Pancreas (tissue), 10 donors: ENCODE measurements around the gene SLC35A2. TPM values are rescaled to one million over a fixed set of nuclear protein-coding genes. Genes with fewer than 3 reads are reported as not detected.

ENCODE experiments used
- ATAC-seq, 4 donors: fragments of 200-7000 bp; cut with Tn5 transposase; one replicate each; pipeline versions ENCODE4 v1.8.0 to v1.9.1; 2020; ENCODE audit warnings: mild to moderate bottlenecking in 4 of 4, moderate library complexity in 4 of 4
- DNase-seq, 6 donors: peaks; one replicate each; pipeline ENCODE4 v3.0.0-alpha.2; 2020
- FAIRE-seq: peaks from 2 replicates; lab custom pipeline; 2012; peaks lifted over from hg19 to GRCh38; lab: Jason Lieb, UNC
- H3K27ac ChIP-seq, 4 donors: fragments of 200-600 bp; sonication (generic); 1 replicate in 3 of 4; 2 replicates in 1 of 4; pipeline versions ENCODE4 v1.5.0 to v1.8.0; 2020
- H3K27me3 ChIP-seq, 4 donors: fragments of 200-600 bp; one replicate each; pipeline ENCODE4 v1.8.0; 2021
- H3K36me3 ChIP-seq, 3 donors: fragments of 200-600 bp; sonication (generic) in 1 of 3; one replicate each; pipeline versions ENCODE4 v1.5.0 to v1.8.0; 2020 to 2021
- H3K4me1 ChIP-seq, 3 donors: fragments of 200-600 bp; one replicate each; pipeline ENCODE4 v1.8.0; 2021
- H3K4me3 ChIP-seq, 4 donors: fragments of 200-600 bp; sonication (generic) in 2 of 4; one replicate each; pipeline versions ENCODE4 v1.5.0 to v1.8.0; 2020 to 2021
- H3K9me3 ChIP-seq, 4 donors: fragments of 200-600 bp; one replicate each; pipeline ENCODE4 v1.8.0; 2021
- WGBS, 2 donors: extraction: QIAGEN DNeasy Blood & Tissue Kit; methylation state at CpG; one replicate each; pipeline ENCODE4 v1.1.7; 2013; 5-methylcytosine and 5-hydroxymethylcytosine counted together
- intact Hi-C, 3 donors: fragments of 100-400 bp; cut with DNase I; formaldehyde crosslinking; loops; one replicate each; pipeline versions ENCODE4 v1.11.1 to v1.14.2; 2022
- polyA plus RNA-seq, 2 donors: library from polyadenylated mRNA; stranded (reverse); fragments of 200-250 nt; gene quantifications; one replicate each; pipeline ENCODE4 v1.2.3, GENCODE V29; 2013
- total RNA-seq, 6 donors: library from RNA; stranded (reverse); fragmentation: NEBNext Ultra II Directional in 4 of 6; extraction: Animal tissue kit (Norgen Biotek cat#: 25700) in 4 of 6; gene quantifications; one replicate each; pipeline versions ENCODE4 v1.2.1 to v1.2.4, GENCODE V29; 2021 to 2023
- TF ChIP-seq, protein P1 (sequence below), 4 donors: fragments of 200-600 bp; sonication (generic) in 3 of 4; IDR thresholded peaks; one replicate each; pipeline versions ENCODE4 v1.5.0 to v1.8.0; 2021; ENCODE audit warnings: antibody characterized with exemption in 4 of 4
- donor health status: healthy with polysubstance abuse.
- donor health status: DM: no; HTN: no; CAD: no; lungs with moderate emphysema.
- donor health status: DM: no; HTN: no; CAD: no.
- donor health status: control.
- donor health status: control.
- donor health status: Bipolar disorder and iron deficiency.
- donor health status: DM: yes; HTN: yes; CAD: no.
- donor health status: DM: no; HTN: no; CAD: no.
- donor health status: DM: no; HTN: no; CAD: no.
- donor health status: DM: yes; HTN: yes; CAD: no.

SLC35A2 gene
- total and polyA plus RNA-seq, 8 donors = 7.1 to 20.6 (median 14.6) TPM

DNA sequence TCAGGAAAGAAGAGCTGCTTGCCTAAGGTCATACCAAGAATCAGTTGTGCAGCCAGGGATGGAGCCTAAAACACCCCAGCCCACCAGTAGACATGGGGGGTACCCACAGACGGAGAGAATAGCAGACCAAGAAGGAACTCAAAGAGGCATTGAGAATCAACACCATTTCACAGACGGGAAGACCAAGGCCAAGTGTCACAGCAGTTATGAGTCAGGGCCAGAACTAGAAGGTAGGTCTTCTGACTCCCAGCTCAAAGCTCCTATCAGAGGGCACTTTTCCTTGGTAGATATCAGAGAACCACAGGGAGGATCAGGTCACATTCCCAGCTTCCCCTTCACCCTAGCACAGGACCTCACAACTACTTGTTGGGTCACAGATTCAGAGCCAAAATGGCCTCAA, 31.4 kb upstream of the SLC35A2 start:
- TF ChIP-seq, protein P1, sequence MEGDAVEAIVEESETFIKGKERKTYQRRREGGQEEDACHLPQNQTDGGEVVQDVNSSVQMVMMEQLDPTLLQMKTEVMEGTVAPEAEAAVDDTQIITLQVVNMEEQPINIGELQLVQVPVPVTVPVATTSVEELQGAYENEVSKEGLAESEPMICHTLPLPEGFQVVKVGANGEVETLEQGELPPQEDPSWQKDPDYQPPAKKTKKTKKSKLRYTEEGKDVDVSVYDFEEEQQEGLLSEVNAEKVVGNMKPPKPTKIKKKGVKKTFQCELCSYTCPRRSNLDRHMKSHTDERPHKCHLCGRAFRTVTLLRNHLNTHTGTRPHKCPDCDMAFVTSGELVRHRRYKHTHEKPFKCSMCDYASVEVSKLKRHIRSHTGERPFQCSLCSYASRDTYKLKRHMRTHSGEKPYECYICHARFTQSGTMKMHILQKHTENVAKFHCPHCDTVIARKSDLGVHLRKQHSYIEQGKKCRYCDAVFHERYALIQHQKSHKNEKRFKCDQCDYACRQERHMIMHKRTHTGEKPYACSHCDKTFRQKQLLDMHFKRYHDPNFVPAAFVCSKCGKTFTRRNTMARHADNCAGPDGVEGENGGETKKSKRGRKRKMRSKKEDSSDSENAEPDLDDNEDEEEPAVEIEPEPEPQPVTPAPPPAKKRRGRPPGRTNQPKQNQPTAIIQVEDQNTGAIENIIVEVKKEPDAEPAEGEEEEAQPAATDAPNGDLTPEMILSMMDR (IDR thresholded peaks at IDR 0.05) = no peak
- Histone ChIP-seq H3K36me3 (no peaks in the 10 kb centered on the region), H3K4me1 (peaks cover 0 to 3% (median 0%) of the 10 kb centered on the region in 3 donors), H3K27ac (no peak overlapping the region), H3K9me3 (no peaks in the 10 kb centered on the region), H3K4me3 (no peak overlapping the region), H3K27me3 (no peaks in the 10 kb centered on the region)
- DNase-seq = no peak
- 63 to 80% methylated on average over 2 of the region's 2 CpGs for WGBS, 2 donors
- intact Hi-C loops = no loop called here
- ATAC-seq = no peak
- FAIRE-seq = no peak

DNA sequence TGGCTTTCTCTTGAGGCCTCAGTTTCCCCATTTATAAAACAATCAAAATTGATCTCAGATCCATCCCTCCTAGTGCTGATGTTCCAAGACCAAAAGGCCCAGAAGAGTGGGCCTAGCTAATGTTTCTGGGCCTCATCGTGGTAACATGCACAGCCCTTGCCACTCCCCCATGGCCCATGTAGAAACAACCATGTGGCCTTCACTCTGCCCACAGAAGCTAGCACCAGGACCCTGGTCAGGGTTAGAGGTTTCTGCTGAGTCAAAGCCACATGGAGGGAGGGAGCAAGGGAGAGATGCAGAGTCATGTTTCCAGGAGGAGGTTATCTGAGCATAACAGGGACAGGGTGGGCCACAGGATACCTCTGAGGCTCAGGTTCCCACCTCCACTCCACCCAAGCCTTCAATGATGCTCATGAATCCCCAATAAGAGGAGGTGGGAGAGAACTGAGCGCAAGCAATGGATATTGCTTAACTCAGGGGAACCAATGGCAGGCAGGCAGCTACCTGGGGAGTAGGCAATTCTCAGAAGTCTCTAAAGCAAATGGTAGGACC, 29.0 kb upstream of the SLC35A2 start:
- Histone ChIP-seq H3K4me1 (peaks cover 0 to 3% (median 0%) of the 10 kb centered on the region in 3 donors), H3K27ac (no peak overlapping the region), H3K4me3 (no peak overlapping the region), H3K9me3 (no peaks in the 10 kb centered on the region), H3K27me3 (no peaks in the 10 kb centered on the region), H3K36me3 (no peaks in the 10 kb centered on the region)
- TF ChIP-seq, protein P1 (IDR thresholded peaks at IDR 0.05) = no peak
- no peak for FAIRE-seq
- intact Hi-C loops = no loop called here
- WGBS, 2 donors = 76 to 86% methylated on average over 2 of the region's 2 CpGs
- no peak for DNase-seq
- no peak for ATAC-seq

DNA sequence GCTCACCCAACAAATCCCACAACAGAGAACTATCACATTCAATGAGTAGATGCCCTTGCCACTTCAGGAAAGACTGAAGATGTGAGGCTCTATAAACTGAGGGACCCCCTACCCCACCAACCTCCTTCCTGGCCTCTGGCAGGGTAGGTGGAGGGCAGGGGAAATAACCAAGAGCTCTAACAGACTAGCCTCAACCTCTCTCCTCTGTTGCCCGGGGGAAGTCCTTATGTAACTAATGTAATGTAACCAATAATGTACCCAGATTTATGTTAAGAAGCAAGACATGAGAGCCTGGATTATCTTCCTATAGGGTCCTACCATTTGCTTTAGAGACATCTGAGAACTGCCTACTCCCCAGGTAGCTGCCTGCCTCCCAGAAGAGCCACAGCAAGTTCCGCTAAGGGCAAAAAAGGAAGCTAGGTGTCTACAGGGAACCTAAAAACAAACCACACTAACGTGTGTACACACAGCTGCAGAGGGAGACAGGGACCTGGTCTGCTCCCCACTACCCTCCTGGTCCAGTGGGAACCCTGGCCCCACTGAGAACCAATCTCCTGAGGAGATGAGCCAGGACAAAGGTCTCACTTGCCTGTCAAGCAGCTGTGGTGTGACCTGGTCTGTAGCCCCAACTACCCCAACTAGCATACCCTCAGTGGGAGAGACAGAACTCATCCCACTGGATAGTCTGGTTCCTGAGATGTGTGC, 28.2 kb upstream of the SLC35A2 start:
- no peak for DNase-seq
- H3K27me3 ChIP-seq = no peaks in the 10 kb centered on the region
- no peaks in the 10 kb centered on the region for H3K9me3 ChIP-seq
- H3K36me3 ChIP-seq = no peaks in the 10 kb centered on the region
- TF ChIP-seq, protein P1 (IDR thresholded peaks at IDR 0.05) = no peak
- peaks cover 0 to 3% (median 0%) of the 10 kb centered on the region in 3 donors for H3K4me1 ChIP-seq
- no peak overlapping the region for H3K4me3 ChIP-seq
- intact Hi-C loops = no loop called here
- ATAC-seq = no peak
- FAIRE-seq = no peak
- H3K27ac ChIP-seq = no peak overlapping the region
- WGBS, 2 donors = 78 to 84% methylated on average over 3 of the region's 3 CpGs

DNA sequence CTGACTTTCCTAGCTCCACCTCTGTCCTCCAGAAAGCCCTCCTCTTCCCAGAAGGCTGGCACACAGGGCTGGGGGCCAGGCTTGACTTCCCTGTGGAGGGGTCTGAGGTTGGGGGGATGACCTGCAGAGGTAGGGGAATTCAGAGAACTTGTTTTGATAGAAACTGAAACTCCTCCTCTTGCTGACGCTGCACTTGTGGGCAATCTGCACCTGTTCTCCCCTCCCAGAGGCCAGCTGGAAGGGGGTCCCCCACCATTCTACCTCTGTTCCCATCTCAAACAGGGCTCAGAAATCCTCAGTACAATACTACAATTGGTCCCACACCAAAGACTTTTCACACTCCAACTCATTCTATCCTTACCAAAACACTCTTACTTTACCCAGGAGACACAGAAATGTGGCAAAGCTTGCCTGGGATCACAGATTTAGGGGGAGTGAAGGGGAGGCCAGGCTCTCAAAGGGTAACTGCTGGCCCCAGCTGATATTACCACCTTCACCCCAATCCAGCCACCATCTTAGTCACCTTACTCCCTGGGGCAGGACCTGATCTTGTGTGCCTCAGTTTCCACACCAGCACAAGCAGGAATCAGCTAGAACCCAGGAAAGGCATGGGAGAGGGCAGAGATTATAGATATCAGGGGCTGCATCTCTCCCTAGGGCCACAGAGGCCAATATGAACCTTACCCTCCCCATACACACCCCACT, 27.4 kb upstream of the SLC35A2 start:
- H3K36me3 ChIP-seq = peaks cover 0 to 2% (median 0%) of the 10 kb centered on the region in 3 donors
- no peak for ATAC-seq
- no peak for FAIRE-seq
- H3K27me3 ChIP-seq = no peaks in the 10 kb centered on the region
- H3K4me1 ChIP-seq = peaks cover 0 to 3% (median 0%) of the 10 kb centered on the region in 3 donors
- no peak for DNase-seq
- H3K4me3 ChIP-seq = no peak overlapping the region
- no peaks in the 10 kb centered on the region for H3K9me3 ChIP-seq
- intact Hi-C loops = no loop called here
- TF ChIP-seq, protein P1 (IDR thresholded peaks at IDR 0.05) = no peak
- H3K27ac ChIP-seq = no peak overlapping the region
- 63 to 85% methylated on average over 1 of the region's 1 CpG for WGBS, 2 donors
